Stimulated activated CD4-positive, alpha-beta T cell treated with anti-CD3 and anti-CD28 coated beads, Interleukin-2, amount 100 ng/mL, for 4 hours (primary cell): ENCODE results near the gene SERPINB12.

Source experiments
- DNase-seq: peaks from one replicate; pipeline ENCODE4 v3.0.0-alpha.2; 2020; ENCODE audit warnings: low read depth

The SERPINB12 gene, protein sequence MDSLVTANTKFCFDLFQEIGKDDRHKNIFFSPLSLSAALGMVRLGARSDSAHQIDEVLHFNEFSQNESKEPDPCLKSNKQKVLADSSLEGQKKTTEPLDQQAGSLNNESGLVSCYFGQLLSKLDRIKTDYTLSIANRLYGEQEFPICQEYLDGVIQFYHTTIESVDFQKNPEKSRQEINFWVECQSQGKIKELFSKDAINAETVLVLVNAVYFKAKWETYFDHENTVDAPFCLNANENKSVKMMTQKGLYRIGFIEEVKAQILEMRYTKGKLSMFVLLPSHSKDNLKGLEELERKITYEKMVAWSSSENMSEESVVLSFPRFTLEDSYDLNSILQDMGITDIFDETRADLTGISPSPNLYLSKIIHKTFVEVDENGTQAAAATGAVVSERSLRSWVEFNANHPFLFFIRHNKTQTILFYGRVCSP

DNA sequence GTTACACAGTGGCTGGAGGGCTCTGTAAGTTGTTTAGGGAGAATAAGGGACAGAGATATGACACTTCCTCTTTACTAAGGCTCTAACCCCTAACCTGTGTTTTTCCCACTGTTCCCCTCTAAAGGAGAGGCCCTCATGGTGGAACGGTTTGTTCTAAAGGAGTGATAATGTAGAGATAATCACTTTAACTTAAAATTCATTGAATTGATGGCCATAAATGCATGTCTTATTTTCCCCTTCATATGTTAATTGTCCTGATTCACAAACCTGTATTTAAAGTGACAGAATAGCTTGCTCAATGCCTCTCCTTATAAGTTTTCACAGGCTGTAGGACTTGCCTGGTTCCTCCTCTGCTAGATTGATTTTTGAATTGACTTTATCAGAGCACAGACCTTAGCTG is at the start of gene SERPINB12:
TSS of gene SERPINB12 (plus strand) at position 301 of the 400 bp plus-strand sequence. CDS start 13,791 bp downstream, outside the sequence.
- no peak for DNase-seq

- no peak for DNase-seq
Measured at GRCh38 chr18:63492851-63493250, 49.3 kb upstream of the SERPINB12 start.

GRCh38 chr18:63495675-63496074 is 46.5 kb upstream of the SERPINB12 start:
- no peak for DNase-seq

GRCh38 chr18:63505566-63506335 is 36.4 kb upstream of the SERPINB12 start:
- DNase-seq, result no peak

GRCh38 chr18:63506336-63506646 is 35.9 kb upstream of the SERPINB12 start:
- DNase-seq, result no peak

GRCh38 chr18:63508596-63508995 is 33.6 kb upstream of the SERPINB12 start:
- no peak for DNase-seq

GRCh38 chr18:63511285-63511684 is 30.9 kb upstream of the SERPINB12 start:
- DNase-seq, result no peak

DNA sequence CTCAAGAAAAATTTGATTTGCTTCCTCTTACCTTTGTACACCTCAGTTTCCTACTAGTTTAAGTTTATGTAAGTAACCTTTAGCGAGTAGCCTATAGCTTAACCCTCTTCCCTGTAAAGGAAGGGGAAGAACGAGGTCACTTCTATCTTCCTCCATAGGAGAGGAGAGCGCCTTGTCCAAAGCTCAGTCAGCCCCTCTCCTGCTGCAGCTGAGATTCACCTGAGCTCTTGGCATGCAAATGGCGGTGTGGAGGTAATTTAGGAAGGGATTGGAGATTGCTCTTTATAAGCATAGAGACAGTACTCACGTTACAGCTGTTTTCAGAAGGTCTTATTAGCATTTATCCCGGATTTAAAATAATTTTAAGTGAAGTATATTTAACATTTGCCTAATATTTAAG is 27.8 kb upstream of the SERPINB12 start:
- DNase-seq, result no peak

- DNase-seq, result no peak
Measured at GRCh38 chr18:63514888-63515678, 27.1 kb upstream of the SERPINB12 start.

DNA sequence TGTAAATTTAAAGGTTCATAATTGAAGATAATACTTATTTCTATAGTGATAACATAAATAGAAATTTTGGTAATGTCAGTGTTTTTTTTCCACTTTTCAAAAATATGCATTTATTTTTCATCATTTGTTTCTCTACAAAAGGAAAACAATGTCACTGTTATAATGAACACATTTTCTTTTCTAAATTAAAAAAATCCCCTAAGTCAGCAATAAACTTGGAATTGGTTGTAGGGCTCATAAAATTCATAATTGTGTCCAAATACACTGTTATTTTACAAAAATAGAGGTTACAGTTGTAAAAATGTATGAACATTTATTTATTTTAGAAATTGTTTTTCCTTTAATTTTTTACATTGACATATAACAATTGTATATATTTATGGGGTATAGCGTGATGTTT is 26.4 kb upstream of the SERPINB12 start:
- no peak for DNase-seq

DNA sequence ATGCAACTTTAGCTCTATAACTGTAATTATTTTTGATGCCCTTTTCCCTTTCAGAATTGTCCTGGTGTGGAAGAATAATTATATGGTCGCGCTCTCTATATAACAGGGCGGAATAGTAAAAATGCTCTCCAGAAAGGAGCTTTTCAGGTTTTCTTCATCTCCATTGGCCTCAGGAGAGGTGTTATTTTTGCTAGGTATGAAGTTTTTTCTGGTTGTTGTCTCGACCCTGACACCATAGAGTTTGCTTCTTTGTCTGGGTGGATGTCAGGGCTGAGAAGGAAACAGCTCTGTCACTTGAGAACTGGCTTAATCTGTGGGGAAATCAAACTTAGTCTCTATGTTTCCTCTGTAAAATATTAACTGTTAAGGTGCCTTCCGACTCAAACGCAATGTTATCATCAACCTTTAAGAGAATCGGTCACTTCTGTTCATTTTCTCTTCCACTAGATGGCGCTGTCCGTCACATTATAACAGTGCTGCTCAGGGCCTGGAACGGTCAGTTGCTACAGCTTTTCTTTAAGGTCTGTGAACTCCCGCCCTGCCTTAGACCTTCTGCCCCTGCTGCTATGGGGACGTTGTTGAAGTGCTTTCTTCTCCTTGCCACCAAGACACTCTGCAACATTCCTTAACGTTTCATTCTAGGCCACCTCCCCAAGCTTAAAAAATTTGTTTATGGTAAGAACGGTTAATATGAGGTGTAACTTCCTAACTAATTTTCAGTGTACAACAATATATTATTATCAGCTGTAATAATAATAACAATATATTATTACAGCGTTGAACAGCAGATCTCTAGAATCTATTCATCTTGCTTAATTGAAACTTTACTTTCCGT is 23.8 kb upstream of the SERPINB12 start:
- DNase-seq, result peak; percentile 29

DNA sequence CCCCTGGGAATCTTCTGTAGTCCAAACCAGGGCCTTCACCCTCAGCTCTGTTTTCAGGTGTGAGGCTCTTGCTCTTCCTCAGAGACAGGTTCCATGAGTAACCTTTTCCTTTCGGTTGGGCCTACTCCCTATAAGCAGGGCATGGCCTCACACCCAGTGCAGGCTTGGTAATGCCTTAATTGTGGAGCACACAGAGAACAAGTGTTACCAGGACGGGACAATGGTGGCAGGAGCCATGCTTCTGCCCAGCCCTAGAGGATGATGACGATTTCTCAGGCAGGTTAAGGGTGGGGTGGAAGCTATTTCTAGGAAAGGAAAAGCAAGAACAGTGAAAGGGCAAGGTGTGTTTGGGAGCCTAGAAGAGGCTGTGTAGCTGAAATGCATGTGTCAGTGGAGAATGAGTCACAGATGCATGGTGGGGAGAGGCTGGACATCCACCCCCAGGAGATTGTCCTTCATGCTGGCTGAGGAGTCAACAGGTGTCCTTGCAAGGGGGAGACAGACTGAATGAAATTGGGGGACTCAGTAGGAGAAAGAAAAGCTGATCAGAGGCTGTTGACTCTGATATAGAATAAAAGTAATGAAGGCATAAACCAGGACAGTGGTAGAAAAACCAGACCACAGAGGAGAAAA is 22.0 kb upstream of the SERPINB12 start:
- DNase-seq, result no peak

DNA sequence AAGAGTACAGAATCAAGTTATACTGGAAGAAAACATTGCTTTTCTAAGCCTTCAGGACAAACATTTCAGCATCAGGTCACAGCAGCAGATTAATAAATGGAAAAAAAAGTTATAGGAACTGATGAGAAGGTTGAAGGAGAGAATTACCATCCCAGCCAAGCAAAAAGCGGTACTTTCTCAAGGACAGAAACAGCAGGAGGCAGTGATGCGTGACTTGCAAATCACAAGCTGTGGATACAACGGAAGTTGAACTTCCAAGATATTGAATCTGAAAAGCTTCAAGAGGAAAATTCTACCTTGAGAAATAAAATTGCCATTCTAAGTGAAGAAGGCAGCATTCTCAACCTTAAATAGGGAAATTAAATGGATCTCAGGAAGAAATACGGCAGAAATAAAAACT is 18.5 kb upstream of the SERPINB12 start:
- no peak for DNase-seq

DNA sequence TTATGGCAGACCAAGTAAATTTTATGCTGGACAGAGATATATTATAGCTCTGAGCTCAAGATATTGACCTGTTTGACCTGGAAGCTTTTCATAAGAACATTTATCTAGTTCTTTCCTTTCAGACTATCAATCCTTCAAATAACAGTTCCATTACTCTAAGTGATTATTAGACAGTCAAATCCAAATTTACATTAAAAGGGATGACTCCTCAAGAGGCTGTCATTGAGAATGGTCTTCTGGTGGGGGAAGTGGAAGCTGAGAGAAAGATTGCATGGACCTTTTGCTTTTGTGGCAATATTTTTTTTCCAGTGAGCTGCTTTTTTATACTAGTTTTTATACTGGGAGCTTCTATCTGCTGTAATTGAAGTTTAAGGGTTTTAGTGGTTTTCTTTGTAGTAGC is 14.9 kb upstream of the SERPINB12 start:
- no peak for DNase-seq

GRCh38 chr18:63528863-63529492 is 13.2 kb upstream of the SERPINB12 start:
- no peak for DNase-seq

DNA sequence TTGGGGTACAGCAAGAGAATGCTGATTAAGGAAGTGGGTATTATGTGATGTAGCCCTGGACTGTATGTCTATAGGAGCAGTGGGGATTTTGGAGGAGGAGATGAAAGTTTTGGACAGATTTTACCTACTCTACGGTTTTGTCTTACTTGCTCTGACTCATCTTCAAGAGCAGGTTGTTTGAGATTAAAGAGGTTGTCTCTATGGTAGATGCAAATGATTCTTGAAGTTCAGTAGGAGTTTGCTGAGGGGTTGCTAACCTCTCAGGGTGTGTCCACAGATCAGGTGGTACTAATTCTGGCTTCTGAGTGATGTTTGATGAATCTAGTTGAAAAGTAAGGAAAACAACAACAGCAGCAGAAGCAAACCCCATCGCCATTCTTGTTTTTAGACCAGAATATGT is 9.7 kb upstream of the SERPINB12 start:
- DNase-seq, result no peak

GRCh38 chr18:63534615-63535014 is 7.6 kb upstream of the SERPINB12 start:
- no peak for DNase-seq

DNA sequence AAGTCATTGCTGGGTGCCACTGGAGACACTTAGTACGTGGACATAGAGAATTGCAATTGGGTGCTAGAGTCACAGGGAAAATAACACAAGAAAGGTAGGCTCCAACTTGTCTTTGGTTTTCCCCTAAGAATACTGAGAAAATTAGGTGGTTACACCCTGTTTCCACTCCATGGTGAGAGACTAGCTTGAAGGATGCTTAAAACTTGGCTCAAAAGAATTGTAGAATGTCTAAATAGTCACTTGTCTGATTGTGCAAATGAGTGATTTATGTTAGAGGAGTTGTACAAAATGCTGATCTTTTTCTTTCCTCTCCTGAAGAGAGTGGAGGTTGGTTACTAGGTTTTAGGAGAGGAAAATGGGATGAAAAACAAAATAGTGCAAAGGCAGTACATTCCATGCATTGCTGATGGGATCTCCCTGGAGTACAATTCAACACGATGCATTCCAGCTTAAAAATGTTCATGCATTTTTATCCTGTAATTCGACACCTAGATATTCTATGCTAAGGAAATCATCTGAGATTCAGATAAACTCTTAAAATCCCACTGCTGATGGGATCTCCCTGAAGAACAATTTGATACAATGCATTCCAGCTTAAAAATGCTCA is 2.2 kb upstream of the SERPINB12 start:
- DNase-seq, result no peak

DNA sequence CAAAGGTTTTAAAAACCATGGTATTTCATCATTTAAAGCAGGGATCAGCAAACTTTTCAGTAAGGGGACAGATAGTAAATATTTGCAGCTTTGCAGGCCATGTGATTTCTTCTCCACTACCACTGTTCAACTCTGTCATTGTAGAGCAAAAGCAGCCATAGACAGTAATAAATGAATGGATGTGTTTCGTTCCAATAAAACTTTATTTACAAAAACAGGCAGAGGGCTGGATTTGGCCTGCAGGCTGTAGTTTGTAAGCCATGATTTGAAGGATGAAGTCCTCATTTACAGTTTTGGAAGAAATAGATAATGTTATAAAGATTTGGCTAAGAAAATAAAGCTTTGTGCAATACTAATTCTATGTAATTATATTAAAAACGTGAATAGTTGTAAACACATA is 1.8 kb downstream of the SERPINB12 start:
- no peak for DNase-seq

DNA sequence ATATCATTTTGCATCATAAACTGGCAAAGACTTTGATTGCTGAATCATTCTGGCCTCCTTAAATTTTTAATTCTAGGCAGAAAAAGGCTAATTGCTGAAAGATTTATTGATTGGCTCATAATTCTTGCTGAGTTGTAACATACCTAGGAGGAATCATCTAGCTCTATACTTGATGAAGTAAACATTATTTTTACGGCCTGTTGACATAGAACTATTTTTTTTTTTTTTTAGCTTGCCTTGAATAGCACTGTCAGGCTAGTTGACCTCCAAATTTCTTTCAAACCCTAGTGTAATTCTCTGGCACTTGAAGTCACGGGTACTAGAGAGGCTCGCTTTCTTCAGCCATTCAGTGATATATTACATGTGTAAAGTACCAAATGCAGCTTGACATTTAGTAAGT is 2.8 kb downstream of the SERPINB12 start:
- DNase-seq, result no peak
